ENCODE results near the gene ELAVL3. TPM values are rescaled to one million over a fixed set of nuclear protein-coding genes. Genes with fewer than 3 reads are reported as not detected.
A peak's percentile ranks its signal among the peaks of the same experiment; 100 is the strongest.
"Not testable (repeated sequence)": the region's sequence is repeated elsewhere in the genome, so short reads cannot be mapped to it uniquely, and the experiment has no call there.

ELAVL3 gene
- total and polyA plus RNA-seq, 2 experiments from 2014 or later, result not detected

GRCh38 chr19:11473725-11474124, 7.1 kb downstream of the ELAVL3 start:
- no peaks in the 10 kb centered on the region for H3F3A ChIP-seq (ENCODE audit: insufficient read depth)
- no peak overlapping the region for H3K4me2 ChIP-seq (ENCODE audit: unreplicated experiment)
- no peaks in the 10 kb centered on the region for H3K36me3 ChIP-seq (ENCODE audit: low read depth)
- TF ChIP-seq EZH2phosphoT487 (IDR thresholded peaks at IDR 0.05; ENCODE audit: insufficient read depth, low read depth) (no peak), EZH2 (IDR thresholded peaks at IDR 0.05; ENCODE audit: insufficient read depth, poor library complexity, severe bottlenecking) (no peak)
- 11 to 12% methylated on average over 4 of the region's 4 CpGs for WGBS, 2 experiments (ENCODE audit: low coverage in 1 of 2, low lambda C conversion rate in 2 of 2, missing lambda C conversion rate in 2 of 2)
- H3K9me3 ChIP-seq (ENCODE audit: low read depth), result no peaks in the 10 kb centered on the region
- H4K20me1 ChIP-seq (ENCODE audit: insufficient read depth), result no peaks in the 10 kb centered on the region
- H3K79me2 ChIP-seq (ENCODE audit: insufficient read depth), result no peaks in the 10 kb centered on the region
- H2AFZ ChIP-seq, result no peak overlapping the region
- H3K27ac ChIP-seq, result no peak overlapping the region
- H3K9me2 ChIP-seq (ENCODE audit: insufficient read depth), result no peaks in the 10 kb centered on the region
- in situ Hi-C loops (cut with MboI), result loop anchor here (25.0 kb wide), 1 partner anchor 186 kb away; the partner anchor contains the start of gene TSPAN16
- H3K4me3 ChIP-seq, result no peak overlapping the region
- H3K9ac ChIP-seq, result no peak overlapping the region
- no peaks in the 10 kb centered on the region for H3K27me3 ChIP-seq (replicated peaks; ENCODE audit: insufficient read depth)
- no peaks in the 10 kb centered on the region for H3K4me1 ChIP-seq (ENCODE audit: insufficient read depth)
- DNase-seq, result no peak

GRCh38 chr19:11468266-11468845, 12.5 kb downstream of the ELAVL3 start:
- H3K79me2 ChIP-seq (ENCODE audit: insufficient read depth); H3K4me1 ChIP-seq (ENCODE audit: insufficient read depth); H3K36me3 ChIP-seq (ENCODE audit: low read depth); H3K4me2 ChIP-seq (ENCODE audit: unreplicated experiment); H3K27ac ChIP-seq; H3K9ac ChIP-seq; H4K20me1 ChIP-seq (ENCODE audit: insufficient read depth); H3K9me2 ChIP-seq (ENCODE audit: insufficient read depth); H2AFZ ChIP-seq; H3K4me3 ChIP-seq; H3K9me3 ChIP-seq (ENCODE audit: low read depth); H3F3A ChIP-seq (ENCODE audit: insufficient read depth); H3K27me3 ChIP-seq (replicated peaks; ENCODE audit: insufficient read depth): not testable (repeated sequence)
- WGBS, 2 experiments (ENCODE audit: low coverage in 1 of 2, low lambda C conversion rate in 2 of 2, missing lambda C conversion rate in 2 of 2), result 27 to 30% methylated on average over 8 of the region's 8 CpGs
- in situ Hi-C loops (cut with MboI), result loop anchor here (25.0 kb wide), 1 partner anchor 181 kb away; the partner anchor contains the start of gene TSPAN16
- DNase-seq, result peak; percentile 29

DNA sequence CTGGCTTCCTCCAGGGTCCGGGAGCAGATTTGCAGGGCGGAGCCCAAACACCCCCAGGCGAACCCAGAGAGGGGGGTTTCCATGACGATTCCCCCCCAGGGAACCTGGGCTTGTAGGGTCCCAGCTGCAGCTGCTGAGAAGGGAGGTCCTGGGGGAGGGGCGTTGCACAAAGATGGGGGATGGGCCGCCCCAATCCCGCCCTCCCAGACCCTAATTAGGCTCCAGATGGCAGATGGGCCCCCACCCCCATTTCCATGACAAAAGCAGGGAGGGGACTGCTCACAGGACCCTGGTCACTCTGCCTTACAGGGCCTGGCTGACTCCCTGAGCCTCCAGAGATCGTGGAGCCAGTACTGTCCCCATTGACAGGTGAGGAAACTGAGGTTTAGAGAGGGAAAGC, 15.2 kb downstream of the ELAVL3 start:
- Histone ChIP-seq H3K79me2 (ENCODE audit: insufficient read depth) (no peaks in the 10 kb centered on the region), H4K20me1 (ENCODE audit: insufficient read depth) (no peaks in the 10 kb centered on the region), H3K9ac (no peak overlapping the region), H3K9me2 (ENCODE audit: insufficient read depth) (no peaks in the 10 kb centered on the region), H2AFZ (no peak overlapping the region), H3F3A (ENCODE audit: insufficient read depth) (no peaks in the 10 kb centered on the region), H3K4me1 (ENCODE audit: insufficient read depth) (no peaks in the 10 kb centered on the region), H3K36me3 (ENCODE audit: low read depth) (no peaks in the 10 kb centered on the region), H3K9me3 (ENCODE audit: low read depth) (no peaks in the 10 kb centered on the region), H3K4me2 (ENCODE audit: unreplicated experiment) (no peak overlapping the region), H3K27ac (no peak overlapping the region), H3K4me3 (no peak overlapping the region), H3K27me3 (replicated peaks; ENCODE audit: insufficient read depth) (no peaks in the 10 kb centered on the region)
- 23 to 37% methylated on average over 5 to 8 of the region's 8 CpGs for WGBS, 2 experiments (ENCODE audit: low coverage in 1 of 2, low lambda C conversion rate in 2 of 2, missing lambda C conversion rate in 2 of 2)
- DNase-seq, result no peak
- in situ Hi-C loops (cut with MboI), result loop anchor here (25.0 kb wide), 1 partner anchor 178 kb away; the partner anchor contains the start of gene TSPAN16
- no peak for TF ChIP-seq EZH2 (IDR thresholded peaks at IDR 0.05; ENCODE audit: insufficient read depth, poor library complexity, severe bottlenecking)
- TF ChIP-seq EZH2phosphoT487 (IDR thresholded peaks at IDR 0.05; ENCODE audit: insufficient read depth, low read depth), result no peak

DNA sequence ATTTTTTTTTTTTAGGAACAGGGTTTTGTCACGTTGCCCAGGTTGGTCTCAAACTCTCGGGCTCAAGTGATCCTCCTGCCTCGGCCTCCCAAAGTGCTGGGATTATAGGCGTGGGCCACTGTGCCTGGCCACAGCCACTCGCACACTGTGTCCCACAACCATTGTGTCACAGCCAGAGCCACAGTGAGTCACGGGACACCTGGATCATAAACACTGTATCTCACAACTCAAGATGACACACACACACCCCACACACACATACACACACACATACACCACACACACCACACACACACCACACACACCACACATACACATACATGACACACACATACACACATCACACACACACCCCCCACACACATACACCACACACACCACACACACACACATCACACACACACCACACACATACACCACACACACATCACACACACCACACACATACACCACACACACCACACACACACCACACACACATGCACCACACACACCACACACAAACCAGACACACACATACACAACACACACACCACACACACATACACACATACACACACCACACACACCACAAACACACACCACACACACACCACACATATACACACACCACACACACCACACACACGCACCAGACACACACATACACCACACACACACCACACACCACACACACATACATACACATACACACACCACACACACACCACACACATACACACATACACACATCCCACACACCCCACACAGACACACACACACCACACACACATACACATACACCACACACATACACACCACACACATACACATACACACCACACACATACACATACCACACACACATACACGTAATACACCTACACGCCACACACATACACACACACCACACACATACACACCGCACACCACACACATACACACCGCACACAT, 16.2 kb downstream of the ELAVL3 start:
- Histone ChIP-seq H3K79me2 (ENCODE audit: insufficient read depth) (no peaks in the 10 kb centered on the region), H4K20me1 (ENCODE audit: insufficient read depth) (no peaks in the 10 kb centered on the region), H3K9me3 (ENCODE audit: low read depth) (no peaks in the 10 kb centered on the region), H3F3A (ENCODE audit: insufficient read depth) (no peaks in the 10 kb centered on the region), H2AFZ (no peak overlapping the region), H3K27me3 (replicated peaks; ENCODE audit: insufficient read depth) (no peaks in the 10 kb centered on the region), H3K9me2 (ENCODE audit: insufficient read depth) (no peaks in the 10 kb centered on the region), H3K9ac (no peak overlapping the region), H3K36me3 (ENCODE audit: low read depth) (no peaks in the 10 kb centered on the region), H3K4me1 (ENCODE audit: insufficient read depth) (no peaks in the 10 kb centered on the region), H3K4me3 (no peak overlapping the region), H3K4me2 (ENCODE audit: unreplicated experiment) (no peak overlapping the region), H3K27ac (no peak overlapping the region)
- no peak for DNase-seq
- 67 to 76% methylated on average over 9 to 11 of the region's 11 CpGs for WGBS, 2 experiments (ENCODE audit: low coverage in 1 of 2, low lambda C conversion rate in 2 of 2, missing lambda C conversion rate in 2 of 2)
- TF ChIP-seq EZH2phosphoT487 (IDR thresholded peaks at IDR 0.05; ENCODE audit: insufficient read depth, low read depth) (no peak), EZH2 (IDR thresholded peaks at IDR 0.05; ENCODE audit: insufficient read depth, poor library complexity, severe bottlenecking) (no peak)
- in situ Hi-C loops (cut with MboI), result loop anchor here (25.0 kb wide), 1 partner anchor 177 kb away; the partner anchor contains the start of gene TSPAN16

Data from GM23248 (cell line).